OCI-LY7 (cell line): Measurements from ENCODE around the gene ZNF213. TPM values are rescaled to one million over a fixed set of nuclear protein-coding genes. Genes with fewer than 3 reads are reported as not detected.

ENCODE experiments used
- BruUV-seq: library from RNA; stranded (reverse); fragments of 400-500 nt; replicated peaks from 2 replicates; lab custom pipeline; 2021; lab: Mats Ljungman, UMichigan
- CTCF ChIA-PET: fragments of 300-600 bp; sonication (Branson Sonifier 250); formaldehyde crosslinking; loops from one replicate; lab custom pipeline; 2022; ENCODE audit warnings: antibody characterized with exemption; ENCODE audit not compliant: unreplicated experiment; lab: Charles Lee
- POLR2A ChIA-PET: fragments of 300-600 bp; sonication (Branson Sonifier 250); formaldehyde crosslinking; loops from one replicate; lab custom pipeline; 2022; ENCODE audit warnings: antibody characterized with exemption; lab: Charles Lee
- DNase-seq: peaks from one replicate; pipeline ENCODE4 v3.0.0-alpha.2; 2015; ENCODE audit warnings: low spot score
- H2AFZ ChIP-seq: fragments of 200-600 bp; sonication (generic), shearing (Covaris generic); 2 replicates; pipeline ENCODE4 v1.6.1; 2014; ENCODE audit warnings: mild to moderate bottlenecking, antibody characterized with exemption, low read length, moderate library complexity
- H3K27ac ChIP-seq: fragments of 200-600 bp; sonication (generic); 2 replicates; pipeline ENCODE4 v1.5.1; 2014; ENCODE audit warnings: mixed run types, low read depth, mild to moderate bottlenecking, moderate library complexity, low read length, inconsistent platforms; ENCODE audit not compliant: poor library complexity, severe bottlenecking
- H3K36me3 ChIP-seq: fragments of 200-600 bp; sonication (generic); 2 replicates; pipeline ENCODE4 v1.6.1; 2014; ENCODE audit warnings: mild to moderate bottlenecking, antibody characterized with exemption, low read length, moderate library complexity, mixed read lengths; ENCODE audit not compliant: insufficient read depth
- H3K4me1 ChIP-seq: fragments of 200-600 bp; sonication (generic); 2 replicates; pipeline ENCODE4 v1.5.1; 2014; ENCODE audit warnings: mild to moderate bottlenecking, low read length; ENCODE audit not compliant: insufficient read depth, poor library complexity, severe bottlenecking
- H3K4me2 ChIP-seq: fragments of 200-600 bp; sonication (generic); 2 replicates; pipeline ENCODE4 v1.6.1; 2014; ENCODE audit warnings: mild to moderate bottlenecking, low read length
- H3K4me3 ChIP-seq: fragments of 200-600 bp; sonication (generic); 2 replicates; pipeline ENCODE4 v1.5.1; 2014; ENCODE audit warnings: mild to moderate bottlenecking, low read depth, low read length; ENCODE audit not compliant: poor library complexity, severe bottlenecking
- H3K79me2 ChIP-seq: fragments of 200-600 bp; sonication (generic); 2 replicates; pipeline ENCODE4 v1.6.1; 2016; ENCODE audit warnings: low read depth, mild to moderate bottlenecking, low read length, moderate library complexity, mixed read lengths; ENCODE audit not compliant: insufficient read depth
- H3K9me2 ChIP-seq: fragments of 200-600 bp; sonication (generic); 2 replicates; pipeline ENCODE4 v1.6.1; 2016; ENCODE audit warnings: mild to moderate bottlenecking, low read length, mixed read lengths; ENCODE audit not compliant: insufficient read depth
- H3K9me3 ChIP-seq: fragments of 200-600 bp; sonication (generic); 2 replicates; pipeline ENCODE4 v1.6.1; 2014; ENCODE audit warnings: mild to moderate bottlenecking, mixed run types, low read length, mixed read lengths
- H4K20me1 ChIP-seq: fragments of 200-600 bp; sonication (generic); 2 replicates; pipeline ENCODE4 v1.6.1; 2014; ENCODE audit warnings: mild to moderate bottlenecking, antibody characterized with exemption, low read length, moderate library complexity, mixed read lengths; ENCODE audit not compliant: insufficient read depth
- CTCF ChIP-seq: fragments of 200-600 bp; sonication (generic); conservative IDR thresholded peaks from 2 replicates; pipeline ENCODE4 v1.5.1; 2014; ENCODE audit warnings: mild to moderate bottlenecking, antibody characterized with exemption, low read length, moderate library complexity, mixed read lengths
- EZH2phosphoT487 ChIP-seq: fragments of 200-600 bp; sonication (generic); IDR thresholded peaks from 2 replicates; pipeline ENCODE4 v1.6.1; 2018; ENCODE audit warnings: low read depth, borderline replicate concordance, mild to moderate bottlenecking, mixed run types, antibody characterized with exemption, low read length, moderate library complexity, mixed read lengths
- intact Hi-C: fragments of 100-400 bp; cut with micrococcal nuclease; formaldehyde crosslinking; loops from one replicate; pipeline ENCODE4 v1.10.0; 2022; ENCODE audit not compliant: unreplicated experiment
- total RNA-seq, 2 experiments: library from RNA; depleted of rRNA in 1 of 2; stranded (reverse); fragments of >200 nt in 1 of 2; shearing (Covaris generic) in 1 of 2; gene quantifications; 2 replicates each; pipeline ENCODE4 v1.2.3, GENCODE V29; 2014 to 2022

ZNF213 gene
- total RNA-seq, 2 experiments from 2014 or later = 3.4 to 9.1 TPM

DNA sequence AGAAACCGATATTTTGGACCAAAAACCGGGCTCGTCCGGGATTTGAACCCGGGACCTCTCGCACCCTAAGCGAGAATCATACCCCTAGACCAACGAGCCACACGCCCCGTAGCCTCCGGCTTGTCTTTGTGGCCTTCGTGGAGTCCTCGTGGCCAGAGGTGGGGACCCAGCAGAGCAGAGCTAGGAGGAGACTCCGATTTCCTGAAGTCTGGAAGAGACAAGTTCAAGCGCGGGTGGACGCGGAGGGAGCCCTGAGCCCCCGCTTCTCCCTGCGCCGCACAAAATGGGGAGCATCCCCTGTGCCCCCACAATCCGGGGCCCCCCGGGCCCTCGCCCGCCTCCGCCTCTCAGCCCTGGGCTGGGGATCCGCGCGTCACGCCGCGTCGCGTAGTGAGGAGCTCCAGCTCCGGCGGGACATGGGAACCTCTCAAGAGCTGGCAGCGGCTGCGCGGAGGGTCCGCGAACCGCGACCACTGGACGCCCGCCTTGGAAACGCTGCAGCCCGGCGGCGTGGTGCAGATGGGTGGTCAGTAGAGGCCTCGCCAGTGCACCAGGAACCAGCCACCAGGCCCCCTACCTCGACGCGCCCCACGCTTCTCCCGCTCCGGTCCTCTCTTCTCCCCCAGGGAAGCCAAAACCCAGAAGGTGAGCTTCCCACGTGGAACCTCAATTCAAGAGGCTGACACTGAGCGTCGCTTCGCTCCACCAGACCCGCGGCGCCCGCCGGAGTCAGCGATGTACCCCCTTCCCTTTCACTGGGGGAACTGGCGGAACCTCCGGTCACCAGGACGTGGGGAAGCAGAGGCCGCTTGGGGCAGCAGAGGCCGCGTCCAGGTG is 48.0 kb downstream of the ZNF213 start:
- Histone ChIP-seq H2AFZ (no peak overlapping the region), H3K79me2 (no peaks in the 10 kb centered on the region), H3K27ac (no peak overlapping the region), H3K36me3 (no peaks in the 10 kb centered on the region), H3K4me2 (no peak overlapping the region), H4K20me1 (no peaks in the 10 kb centered on the region), H3K9me2 (no peaks in the 10 kb centered on the region), H3K4me3 (no peak overlapping the region), H3K4me1 (no peaks in the 10 kb centered on the region), H3K9me3 (no peaks in the 10 kb centered on the region)
- intact Hi-C loops = no loop called here
- ChIA-PET POLR2A (no interaction called here), CTCF (no interaction called here)
- no peak for DNase-seq
- no TSS peak for BruUV-seq
- no peak for TF ChIP-seq CTCF
- TF ChIP-seq EZH2phosphoT487 = no peak

- BruUV-seq = no TSS peak
- H4K20me1 ChIP-seq = no peaks in the 10 kb centered on the region
- POLR2A ChIA-PET = no interaction called here
- H3K9me2 ChIP-seq = no peaks in the 10 kb centered on the region
- no peaks in the 10 kb centered on the region for H3K4me1 ChIP-seq
- no peak overlapping the region for H3K27ac ChIP-seq
- no peak for DNase-seq
- H3K9me3 ChIP-seq = no peaks in the 10 kb centered on the region
- no peaks in the 10 kb centered on the region for H3K36me3 ChIP-seq
- no peak overlapping the region for H2AFZ ChIP-seq
- H3K4me3 ChIP-seq = no peak overlapping the region
- CTCF ChIA-PET = no interaction called here
- no peak overlapping the region for H3K4me2 ChIP-seq
- no peaks in the 10 kb centered on the region for H3K79me2 ChIP-seq
- intact Hi-C loops = no loop called here
- TF ChIP-seq EZH2phosphoT487 = no peak
- no peak for TF ChIP-seq CTCF
Observed at GRCh38 chr16:3183445-3184139, 48.8 kb downstream of the ZNF213 start.
